HepG2 (cell line): ENCODE measurements around the gene DLG2.

Experiments
- CBX2 ChIP-seq, 2 experiments: fragments of 200-600 bp in 1 of 2; sonication (generic); formaldehyde crosslinking in 1 of 2; IDR thresholded peaks; 2 replicates each; pipeline versions ENCODE4 v1.7.0 to v1.8.1; 2018 to 2022; ENCODE audit warnings: low read depth in 2 of 2, low read length in 1 of 2, mild to moderate bottlenecking in 1 of 2, missing genetic modification reagents in 1 of 2
- CTCF ChIP-seq: sonication (generic); formaldehyde crosslinking; IDR thresholded peaks from 2 replicates; pipeline ENCODE4 v1.5.0; 2020; ENCODE audit warnings: mild to moderate bottlenecking, missing genetic modification reagents, moderate library complexity
- EZH2 ChIP-seq: conservative IDR thresholded peaks from 2 replicates; pipeline ENCODE4 v1.6.1; 2012; ENCODE audit warnings: mild to moderate bottlenecking, low read depth, low read length, moderate library complexity
- GMEB1 ChIP-seq: sonication (generic); formaldehyde crosslinking; IDR thresholded peaks from 2 replicates; pipeline ENCODE4 v1.5.1; 2020; ENCODE audit warnings: missing genetic modification reagents, mild to moderate bottlenecking, borderline replicate concordance
- HNRNPUL1 ChIP-seq: fragments of 200-400 bp; formaldehyde crosslinking; IDR thresholded peaks from 2 replicates; pipeline ENCODE4 v1.6.1; 2017; ENCODE audit warnings: low read depth, mild to moderate bottlenecking, low read length, moderate library complexity
- MAX ChIP-seq: IDR thresholded peaks from 2 replicates; pipeline ENCODE4 v1.6.1; 2012; ENCODE audit warnings: inconsistent platforms
- NFE2L1 ChIP-seq: sonication (generic); formaldehyde crosslinking; IDR thresholded peaks from 2 replicates; pipeline ENCODE4 v1.4.0; 2020; ENCODE audit warnings: missing genetic modification reagents, mild to moderate bottlenecking, borderline replicate concordance
- RFXANK ChIP-seq: IDR thresholded peaks from 2 replicates; pipeline ENCODE4 v1.6.1; 2016
- YY1 ChIP-seq: IDR thresholded peaks from 2 replicates; pipeline ENCODE4 v1.6.1; 2011; ENCODE audit warnings: low read length, low read depth, moderate library complexity, mild to moderate bottlenecking; ENCODE audit not compliant: insufficient read depth, insufficient replicate concordance
- ZFAT ChIP-seq: sonication (generic); formaldehyde crosslinking; conservative IDR thresholded peaks from 2 replicates; pipeline ENCODE4 v1.8.1; 2023; ENCODE audit warnings: missing genetic modification reagents, inconsistent platforms
- ZNF589 ChIP-seq: sonication (generic); formaldehyde crosslinking; conservative IDR thresholded peaks from 2 replicates; pipeline ENCODE4 v1.8.0; 2022; ENCODE audit warnings: mild to moderate bottlenecking, moderate library complexity, missing genetic modification reagents

GRCh38 chr11:83554876-83555275, 2072.3 kb downstream of the DLG2 start:
- no peak for TF ChIP-seq CTCF (CRISPR knock-in tag)
- no peak for TF ChIP-seq RFXANK (CRISPR knock-in tag)
- no peak for TF ChIP-seq MAX
- TF ChIP-seq CBX2 (IDR thresholded peaks at IDR 0.05; ENCODE audit: low read depth, low read length) = no peak
- TF ChIP-seq CBX2 (CRISPR knock-in tag; IDR thresholded peaks at IDR 0.05; ENCODE audit: low read depth) = no peak
- no peak for TF ChIP-seq YY1
- no peak for TF ChIP-seq ZNF589
- TF ChIP-seq EZH2 = no peak
- no peak for TF ChIP-seq GMEB1
- no peak for TF ChIP-seq NFE2L1 (CRISPR knock-in tag)
- TF ChIP-seq HNRNPUL1 = no peak
- TF ChIP-seq ZFAT = no peak
